Measurements from ENCODE around the gene CFAP43. TPM values are rescaled to one million over a fixed set of nuclear protein-coding genes. Genes with fewer than 3 reads are reported as not detected.

Gene CFAP43
- total and polyA plus RNA-seq, 2 of the 8 experiments (the other 6 are each of a cell fraction or from before 2014, with no cell fraction given), result 0.11 to 0.27 TPM

GRCh38 chr10:104130041-104130440 lies 102.1 kb downstream of the CFAP43 start (continued):
- TF ChIP-seq CHD7 (IDR thresholded peaks at IDR 0.05; ENCODE audit: insufficient replicate concordance, low read length) (no peak), EZH2 (IDR thresholded peaks at IDR 0.05; ENCODE audit: low read depth, low read length, severe bottlenecking) (no peak), KDM4A (IDR thresholded peaks at IDR 0.05; ENCODE audit: low read depth, low read length, severe bottlenecking) (no peak), JUND (IDR thresholded peaks at IDR 0.05; ENCODE audit: low read length) (no peak), BRCA1 (IDR thresholded peaks at IDR 0.05; ENCODE audit: low read depth, low read length) (no peak)

Data from H1 (cell line).